Brain microvascular endothelial cell (primary cell): ENCODE data around the gene BMPR1A.
"Not testable (repeated sequence)": the region's sequence is repeated elsewhere in the genome, so short reads cannot be mapped to it uniquely, and the experiment has no call there.

ENCODE experiments used
- DNase-seq: peaks from one replicate; pipeline ENCODE4 v3.0.0-alpha.2; 2020
- H3K27ac ChIP-seq: fragments of 250-450 bp; sonication (Bioruptor Pico); 2 replicates; pipeline ENCODE4 v1.5.1; 2020; ENCODE audit warnings: mild to moderate bottlenecking, moderate library complexity
- H3K27me3 ChIP-seq: fragments of 250-450 bp; sonication (Bioruptor Pico); replicated peaks from 2 replicates; pipeline ENCODE4 v1.5.1; 2020; ENCODE audit warnings: mild to moderate bottlenecking
- H3K36me3 ChIP-seq: fragments of 250-450 bp; sonication (Bioruptor Pico); replicated peaks from 2 replicates; pipeline ENCODE4 v1.5.1; 2020; ENCODE audit warnings: mild to moderate bottlenecking
- H3K4me3 ChIP-seq: 2 replicates; pipeline ENCODE4 v1.5.1; 2011; ENCODE audit warnings: low read depth, mild to moderate bottlenecking, control low read depth, low read length, moderate library complexity
- CTCF ChIP-seq: IDR thresholded peaks from 2 replicates; pipeline ENCODE4 v1.5.1; 2011; ENCODE audit warnings: low read depth, mild to moderate bottlenecking, moderate library complexity, low read length, control low read depth, inconsistent platforms; ENCODE audit errors: missing control alignments
- in situ Hi-C: cut with HindIII; loops from 2 replicates; pipeline ENCODE4 v1.10.0; 2017; ENCODE audit warnings: low sequenced_read_pairs, low pct_ligation_motif_present

The BMPR1A gene

DNA sequence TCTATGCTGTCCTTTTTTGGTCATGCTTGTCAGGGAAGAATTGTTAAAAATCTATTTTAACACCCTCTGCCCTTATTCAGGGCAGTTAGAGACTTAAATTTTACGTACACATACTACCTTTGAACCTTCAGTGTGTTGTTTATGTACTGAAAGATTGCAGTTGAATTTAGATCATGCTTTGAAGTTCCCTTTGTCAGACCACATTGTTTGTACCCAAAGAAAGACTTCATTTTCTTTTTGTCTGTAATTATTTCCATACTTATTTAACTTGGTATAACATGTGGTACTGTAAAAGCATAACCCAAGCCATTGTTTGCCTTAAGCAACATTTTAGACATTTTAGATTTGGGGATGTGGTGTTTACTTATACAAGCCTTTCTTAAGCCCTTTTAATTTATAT lies 104.9 kb downstream of the BMPR1A start:
- no peak for DNase-seq
- Histone ChIP-seq H3K36me3 (no peaks in the 10 kb centered on the region), H3K27ac (no peak overlapping the region), H3K4me3 (no peak overlapping the region), H3K27me3 (no peaks in the 10 kb centered on the region)
- in situ Hi-C loops, result no loop called here
- TF ChIP-seq CTCF, result no peak

DNA sequence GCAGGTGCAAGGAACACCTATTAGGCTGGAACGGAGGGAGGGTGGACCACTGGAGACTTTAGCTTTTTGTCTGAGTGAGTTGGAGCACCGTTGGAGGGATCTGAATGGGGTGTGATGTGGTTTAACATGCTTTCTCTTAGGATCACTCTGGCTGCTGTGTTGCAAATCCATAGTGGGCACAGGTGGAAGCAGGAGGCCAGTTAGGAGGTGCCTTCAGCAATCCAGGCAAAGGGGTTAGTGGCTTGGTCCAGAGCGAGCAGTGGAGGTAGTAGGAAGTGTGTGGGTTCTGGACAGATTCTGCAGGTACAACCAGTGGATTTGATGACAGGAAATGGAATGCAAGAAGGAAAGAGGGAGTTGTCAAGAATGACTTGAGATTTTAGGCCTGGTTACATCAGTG lies 106.0 kb downstream of the BMPR1A start:
- in situ Hi-C loops, result no loop called here
- H3K36me3 ChIP-seq, result no peaks in the 10 kb centered on the region
- H3K27ac ChIP-seq, result no peak overlapping the region
- H3K27me3 ChIP-seq, result no peaks in the 10 kb centered on the region
- H3K4me3 ChIP-seq, result no peak overlapping the region
- no peak for TF ChIP-seq CTCF
- no peak for DNase-seq

GRCh38 chr10:86862786-86863483 lies 106.5 kb downstream of the BMPR1A start:
- no peaks in the 10 kb centered on the region for H3K27me3 ChIP-seq
- in situ Hi-C loops, result no loop called here
- DNase-seq, result no peak
- H3K36me3 ChIP-seq, result no peaks in the 10 kb centered on the region
- no peak overlapping the region for H3K4me3 ChIP-seq
- TF ChIP-seq CTCF, result no peak
- H3K27ac ChIP-seq, result no peak overlapping the region

GRCh38 chr10:86863484-86863842 lies 107.0 kb downstream of the BMPR1A start:
- no peak overlapping the region for H3K27ac ChIP-seq
- no peaks in the 10 kb centered on the region for H3K36me3 ChIP-seq
- in situ Hi-C loops, result no loop called here
- no peaks in the 10 kb centered on the region for H3K27me3 ChIP-seq
- no peak for TF ChIP-seq CTCF
- H3K4me3 ChIP-seq, result no peak overlapping the region
- DNase-seq, result no peak

- H3K4me3 ChIP-seq, DNase-seq, H3K27me3 ChIP-seq, in situ Hi-C loops, H3K36me3 ChIP-seq, H3K27ac ChIP-seq: not testable (repeated sequence)
Observed at GRCh38 chr10:86865011-86865811, 108.8 kb downstream of the BMPR1A start.

DNA sequence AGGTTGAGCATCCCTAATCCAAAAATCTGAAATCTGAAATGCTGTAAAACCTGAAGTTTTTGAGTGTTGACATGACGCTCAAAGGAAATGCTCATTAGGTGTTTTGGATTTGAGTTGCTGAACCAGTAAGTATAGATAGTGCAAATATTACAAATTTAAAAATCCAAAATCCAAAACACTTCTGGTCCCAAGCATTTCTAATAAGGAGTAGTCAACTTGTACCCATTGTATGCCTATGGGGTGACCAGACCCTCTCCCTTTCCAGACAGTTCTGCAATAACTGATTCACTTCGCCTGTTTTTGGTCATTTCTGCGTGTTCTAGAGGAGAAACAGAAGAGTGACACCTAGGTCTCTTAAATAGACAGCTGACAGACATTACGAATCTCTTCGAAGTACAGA lies 110.7 kb downstream of the BMPR1A start:
- no peaks in the 10 kb centered on the region for H3K36me3 ChIP-seq
- no peak for TF ChIP-seq CTCF
- H3K4me3 ChIP-seq, result no peak overlapping the region
- no peak overlapping the region for H3K27ac ChIP-seq
- in situ Hi-C loops, result no loop called here
- no peak for DNase-seq
- H3K27me3 ChIP-seq, result no peaks in the 10 kb centered on the region
